H9 (cell line): ENCODE data around the gene SMARCC2. TPM values are rescaled to one million over a fixed set of nuclear protein-coding genes. Genes with fewer than 3 reads are reported as not detected.

ENCODE experiments used
- DNase-seq: peaks from one replicate; pipeline ENCODE4 v3.0.0-alpha.2; 2017
- H2AFZ ChIP-seq: one replicate; pipeline ENCODE4 v1.6.1; 2013; ENCODE audit warnings: mild to moderate bottlenecking, low read length, control low read depth, moderate library complexity
- H2AK5ac ChIP-seq: 2 replicates; pipeline ENCODE4 v1.6.1; 2013; ENCODE audit warnings: low read length, control low read depth, mixed read lengths; ENCODE audit not compliant: insufficient read length
- H2BK120ac ChIP-seq: one replicate; pipeline ENCODE4 v1.6.1; 2013; ENCODE audit warnings: low read depth, mild to moderate bottlenecking, low read length, control low read depth, inconsistent platforms; ENCODE audit not compliant: poor library complexity, severe bottlenecking
- H2BK12ac ChIP-seq: 2 replicates; pipeline ENCODE4 v1.6.1; 2013; ENCODE audit warnings: low read length, control low read depth, mixed read lengths, low read depth; ENCODE audit not compliant: insufficient read length
- H2BK15ac ChIP-seq: 2 replicates; pipeline ENCODE4 v1.6.1; 2013; ENCODE audit warnings: low read depth, low read length, control low read depth
- H2BK20ac ChIP-seq: one replicate; pipeline ENCODE4 v1.6.1; 2013; ENCODE audit warnings: low read depth, mild to moderate bottlenecking, low read length, control low read depth, inconsistent platforms; ENCODE audit not compliant: poor library complexity, severe bottlenecking
- H2BK5ac ChIP-seq: 2 replicates; pipeline ENCODE4 v1.6.1; 2013; ENCODE audit warnings: low read length, control low read depth, mixed read lengths; ENCODE audit not compliant: insufficient read length
- H3K14ac ChIP-seq: 2 replicates; pipeline ENCODE4 v1.6.1; 2013; ENCODE audit warnings: low read length, control low read depth; ENCODE audit not compliant: insufficient read depth
- H3K18ac ChIP-seq: 2 replicates; pipeline ENCODE4 v1.6.1; 2013; ENCODE audit warnings: low read depth, mild to moderate bottlenecking, mixed read lengths, low read length, control low read depth; ENCODE audit not compliant: insufficient read length
- H3K23ac ChIP-seq: 2 replicates; pipeline ENCODE4 v1.6.1; 2013; ENCODE audit warnings: low read length, control low read depth, mixed read lengths, low read depth; ENCODE audit not compliant: insufficient read length
- H3K23me2 ChIP-seq: 2 replicates; pipeline ENCODE4 v1.6.1; 2013; ENCODE audit warnings: low read depth, mild to moderate bottlenecking, mixed read lengths, low read length, control low read depth; ENCODE audit not compliant: insufficient read length, poor library complexity, severe bottlenecking
- H3K27ac ChIP-seq: 2 replicates; pipeline ENCODE4 v1.5.1; 2013; ENCODE audit warnings: low read length, control low read depth, mixed read lengths, low read depth; ENCODE audit not compliant: insufficient read length
- H3K27me3 ChIP-seq: 2 replicates; pipeline ENCODE4 v1.6.1; 2013; ENCODE audit warnings: low read length, control low read depth, inconsistent platforms; ENCODE audit not compliant: insufficient read depth
- H3K4ac ChIP-seq: 2 replicates; pipeline ENCODE4 v1.6.1; 2013; ENCODE audit warnings: low read depth, mild to moderate bottlenecking, control low read depth, inconsistent platforms, low read length, moderate library complexity
- H3K4me1 ChIP-seq: 2 replicates; pipeline ENCODE4 v1.6.1; 2013; ENCODE audit warnings: low read length, control low read depth, inconsistent platforms; ENCODE audit not compliant: insufficient read depth
- H3K4me2 ChIP-seq: 2 replicates; pipeline ENCODE4 v1.6.1; 2013; ENCODE audit warnings: low read length, control low read depth, mixed read lengths; ENCODE audit not compliant: insufficient read length, insufficient read depth
- H3K56ac ChIP-seq: 2 replicates; pipeline ENCODE4 v1.6.1; 2013; ENCODE audit warnings: low read depth, mild to moderate bottlenecking, mixed read lengths, low read length, control low read depth; ENCODE audit not compliant: insufficient read length
- H3K79me1 ChIP-seq: 2 replicates; pipeline ENCODE4 v1.6.1; 2013; ENCODE audit warnings: low read depth, mild to moderate bottlenecking, moderate library complexity, low read length, control low read depth, inconsistent platforms; ENCODE audit not compliant: insufficient read depth, poor library complexity, severe bottlenecking
- H3K79me2 ChIP-seq: 2 replicates; pipeline ENCODE4 v1.6.1; 2013; ENCODE audit warnings: low read length, control low read depth, inconsistent platforms; ENCODE audit not compliant: insufficient read depth
- H3K9ac ChIP-seq: 2 replicates; pipeline ENCODE4 v1.6.1; 2013; ENCODE audit warnings: low read length, control low read depth, mixed read lengths; ENCODE audit not compliant: insufficient read length; ENCODE audit errors: extremely low read depth
- H3K9me3 ChIP-seq: one replicate; pipeline ENCODE4 v1.6.1; 2013; ENCODE audit warnings: low read depth, low read length, inconsistent platforms; ENCODE audit not compliant: control insufficient read depth
- H3T11ph ChIP-seq: one replicate; pipeline ENCODE4 v1.6.1; 2013; ENCODE audit warnings: mild to moderate bottlenecking, low read length, control low read depth, inconsistent platforms
- H4K20me1 ChIP-seq: one replicate; pipeline ENCODE4 v1.6.1; 2013; ENCODE audit not compliant: control insufficient read depth, insufficient read length, insufficient read depth
- H4K5ac ChIP-seq: 2 replicates; pipeline ENCODE4 v1.6.1; 2013; ENCODE audit warnings: low read depth, mild to moderate bottlenecking, mixed read lengths, low read length, control low read depth; ENCODE audit not compliant: insufficient read length
- H4K8ac ChIP-seq: replicated peaks from 2 replicates; pipeline ENCODE4 v1.6.1; 2013; ENCODE audit warnings: low read length, control low read depth, mixed read lengths, low read depth; ENCODE audit not compliant: insufficient read length
- H4K91ac ChIP-seq: 2 replicates; pipeline ENCODE4 v1.6.1; 2013; ENCODE audit warnings: low read depth, mild to moderate bottlenecking, moderate library complexity, mixed read lengths, low read length, control low read depth; ENCODE audit not compliant: insufficient read length
- H3K27ac Mint-ChIP-seq, 3 experiments: 2 replicates in 2 of 3; 3 replicates in 1 of 3; pipeline ENCODE4 v1.8.0; 2020 to 2021; ENCODE audit warnings: mixed read lengths in 3 of 3, mild to moderate bottlenecking in 1 of 3, moderate library complexity in 1 of 3
- H3K27me3 Mint-ChIP-seq: 2 replicates; pipeline ENCODE4 v1.8.0; 2021; ENCODE audit warnings: low read depth, mild to moderate bottlenecking, moderate library complexity, mixed read lengths
- H3K36me3 Mint-ChIP-seq, 3 experiments: 2 replicates in 2 of 3; 3 replicates in 1 of 3; pipeline ENCODE4 v1.8.0; 2020 to 2021; ENCODE audit warnings: low read depth in 3 of 3, mixed read lengths in 3 of 3; ENCODE audit not compliant: insufficient read depth in 1 of 3
- H3K4me1 Mint-ChIP-seq, 2 experiments: 2 replicates each; pipeline ENCODE4 v1.8.0; 2020; ENCODE audit warnings: mixed read lengths in 2 of 2
- H3K4me3 Mint-ChIP-seq, 2 experiments: 2 replicates in 1 of 2; 3 replicates in 1 of 2; pipeline ENCODE4 v1.8.0; 2020 to 2021; ENCODE audit warnings: mild to moderate bottlenecking in 2 of 2, mixed read lengths in 2 of 2, moderate library complexity in 1 of 2
- H3K9me3 Mint-ChIP-seq, 2 experiments: 2 replicates in 1 of 2; 3 replicates in 1 of 2; pipeline ENCODE4 v1.8.0; 2020; ENCODE audit warnings: mild to moderate bottlenecking in 2 of 2, mixed read lengths in 2 of 2, moderate library complexity in 1 of 2
- CTCF ChIP-seq: fragments of 200-600 bp; sonication (generic); conservative IDR thresholded peaks from 3 replicates; pipeline ENCODE4 v1.8.0; 2021; ENCODE audit warnings: antibody characterized with exemption, mild to moderate bottlenecking
- WGBS: extraction: QIAGEN DNeasy Blood & Tissue Kit; methylation state at CpG from one replicate; pipeline ENCODE4 v1.1.7; 2013; ENCODE audit warnings: missing lambda C conversion rate, low lambda C conversion rate, mixed read lengths; ENCODE audit not compliant: insufficient read length; ENCODE audit errors: extremely low coverage; 5-methylcytosine and 5-hydroxymethylcytosine counted together
- total RNA-seq: library from RNA; stranded (reverse); gene quantifications from 2 replicates; pipeline ENCODE4 v1.2.1, GENCODE V29; 2021

Gene SMARCC2
- total RNA-seq, 1 experiment from 2014 or later: 86.9 TPM

GRCh38 chr12:56160894-56161689, 28.2 kb downstream of the SMARCC2 start:
- Histone ChIP-seq H3K27me3 (no peaks in the 10 kb centered on the region), H3K4me2 (peak overlapping the region; percentile 80), H2BK12ac (no peak overlapping the region), H3T11ph (no peak overlapping the region), H2BK120ac (no peak overlapping the region), H3K4me1 (peaks cover 5% of the 10 kb centered on the region; the same call in 1 of the 2 replicates), H4K91ac (no peak overlapping the region), H3K79me1 (peaks cover 2% of the 10 kb centered on the region), H4K5ac (no peak overlapping the region), H4K8ac (no peak overlapping the region), H3K27ac (no peak overlapping the region), H3K18ac (no peak overlapping the region), H2AK5ac (no peak overlapping the region), H3K23me2 (peaks cover 15% of the 10 kb centered on the region), H2BK5ac (no peak overlapping the region), H2AFZ (no peak overlapping the region), H3K56ac (no peak overlapping the region), H3K4ac (no peak overlapping the region), H3K9ac (no peak overlapping the region), H3K23ac (no peak overlapping the region), H3K79me2 (peaks cover 3% of the 10 kb centered on the region; the same call in 1 of the 2 replicates), H4K20me1 (no peaks in the 10 kb centered on the region), H2BK15ac (no peak overlapping the region), H3K14ac (no peak overlapping the region), H2BK20ac (no peak overlapping the region), H3K9me3 (no peaks in the 10 kb centered on the region)
- Mint-ChIP-seq H3K36me3 (peaks cover 61 to 82% (median 71%) of the 10 kb centered on the region in 3 experiments), H3K4me3 (peak overlapping the region; percentile 93 to 96), H3K9me3 (peaks cover 0 to 4% of the 10 kb centered on the region in 2 experiments; a peak in 3 of 5 replicates), H3K27me3 (peaks cover 11% of the 10 kb centered on the region), H3K4me1 (peaks cover 46 to 60% of the 10 kb centered on the region in 2 experiments), H3K27ac (peak overlapping the region; percentile 21 to 97 (median 96); a peak in 6 of 7 replicates)
- no CpG with 5 or more reads among the region's 11 CpGs for WGBS
- no peak for DNase-seq
- no peak for TF ChIP-seq CTCF
